Measurements from ENCODE around the gene POLG.

Gene POLG

GRCh38 chr15:89379251-89379695 is 44.6 kb upstream of the POLG start:
- no peak overlapping the region for H3K4me3 ChIP-seq (ENCODE audit: low read depth, low read length)
- no peak for TF ChIP-seq CTCF (IDR thresholded peaks at IDR 0.05; ENCODE audit: low read depth, low read length)
- DNase-seq (ENCODE audit: low read depth, low spot score): no peak
- in situ Hi-C loops (cut with HindIII; ENCODE audit: low sequenced_read_pairs): no loop called here

GRCh38 chr15:89378296-89379151 is 43.9 kb upstream of the POLG start:
- no peak for DNase-seq (ENCODE audit: low read depth, low spot score)
- in situ Hi-C loops (cut with HindIII; ENCODE audit: low sequenced_read_pairs): no loop called here
- TF ChIP-seq CTCF (IDR thresholded peaks at IDR 0.05; ENCODE audit: low read depth, low read length): no peak
- H3K4me3 ChIP-seq (ENCODE audit: low read depth, low read length): no peak overlapping the region

- in situ Hi-C loops (cut with HindIII; ENCODE audit: low sequenced_read_pairs): no loop called here
- DNase-seq (ENCODE audit: low read depth, low spot score): no peak
- no peak for TF ChIP-seq CTCF (IDR thresholded peaks at IDR 0.05; ENCODE audit: low read depth, low read length)
- H3K4me3 ChIP-seq (ENCODE audit: low read depth, low read length): no peak overlapping the region
Observed at GRCh38 chr15:89377842-89378295, 43.2 kb upstream of the POLG start.

- in situ Hi-C loops (cut with HindIII; ENCODE audit: low sequenced_read_pairs): no loop called here
- no peak for TF ChIP-seq CTCF (IDR thresholded peaks at IDR 0.05; ENCODE audit: low read depth, low read length)
- H3K4me3 ChIP-seq (ENCODE audit: low read depth, low read length): no peak overlapping the region
- DNase-seq (ENCODE audit: low read depth, low spot score): no peak
Observed at GRCh38 chr15:89377024-89377841, 42.6 kb upstream of the POLG start.

- in situ Hi-C loops (cut with HindIII; ENCODE audit: low sequenced_read_pairs): no loop called here
- no peak for TF ChIP-seq CTCF (IDR thresholded peaks at IDR 0.05; ENCODE audit: low read depth, low read length)
- H3K4me3 ChIP-seq (ENCODE audit: low read depth, low read length): no peak overlapping the region
Observed at GRCh38 chr15:89376388-89376787, 41.8 kb upstream of the POLG start.

GRCh38 chr15:89375093-89376005 is 40.7 kb upstream of the POLG start:
- DNase-seq (ENCODE audit: low read depth, low spot score): no peak
- TF ChIP-seq CTCF (IDR thresholded peaks at IDR 0.05; ENCODE audit: low read depth, low read length): no peak
- in situ Hi-C loops (cut with HindIII; ENCODE audit: low sequenced_read_pairs): no loop called here
- H3K4me3 ChIP-seq (ENCODE audit: low read depth, low read length): no peak overlapping the region

More at GRCh38 chr15:89376388-89376787, 41.8 kb upstream of the POLG start:
- no peak for DNase-seq (ENCODE audit: low read depth, low spot score)
